OCI-LY3 (cell line): ENCODE measurements around the gene ZNF648.
"Not testable (repeated sequence)": the region's sequence is repeated elsewhere in the genome, so short reads cannot be mapped to it uniquely, and the experiment has no call there.

Source experiments
- H2AFZ ChIP-seq: fragments of 200-600, 300-600 bp; shearing (Covaris generic); 2 replicates; pipeline ENCODE4 v1.6.0; 2014; ENCODE audit warnings: antibody characterized with exemption, low read depth, low read length
- H3K27ac ChIP-seq: fragments of 200-600, 300-600 bp; sonication (generic); 2 replicates; pipeline ENCODE4 v1.5.1; 2014; ENCODE audit warnings: mild to moderate bottlenecking, low read length, moderate library complexity, mixed read lengths
- H3K27me3 ChIP-seq: fragments of 200-600, 300-600 bp; sonication (generic); 2 replicates; pipeline ENCODE4 v1.6.1; 2014; ENCODE audit warnings: low read depth, low read length, mixed read lengths
- H3K36me3 ChIP-seq: fragments of 200-600, 300-600 bp; sonication (generic); replicated peaks from 2 replicates; pipeline ENCODE3; 2014; ENCODE audit warnings: low read depth, low read length, mixed read lengths
- H3K4me1 ChIP-seq: fragments of 300-600, 200-600 bp; sonication (generic); 2 replicates; pipeline ENCODE4 v1.6.1; 2014; ENCODE audit warnings: low read length, mixed read lengths
- H3K4me2 ChIP-seq: fragments of 200-600, 300-600 bp; sonication (generic); 2 replicates; pipeline ENCODE4 v1.6.1; 2014; ENCODE audit warnings: low read length, mixed read lengths
- H3K4me3 ChIP-seq: fragments of 300-600, 200-600 bp; sonication (generic); 2 replicates; pipeline ENCODE4 v1.5.1; 2014; ENCODE audit warnings: antibody characterized with exemption, mild to moderate bottlenecking, low read length, moderate library complexity
- H3K79me2 ChIP-seq: fragments of 300-600, 200-600 bp; shearing (Covaris generic); 2 replicates; pipeline ENCODE4 v1.6.1; 2014; ENCODE audit warnings: mild to moderate bottlenecking, low read length, mixed read lengths
- H3K9ac ChIP-seq: fragments of 300-600, 200-600 bp; shearing (Covaris generic); 2 replicates; pipeline ENCODE4 v1.6.0; 2014; ENCODE audit warnings: mild to moderate bottlenecking, low read length, moderate library complexity
- H3K9me3 ChIP-seq: fragments of 200-600, 300-600 bp; shearing (Covaris generic); 2 replicates; pipeline ENCODE4 v1.6.1; 2014; ENCODE audit warnings: low read length, mixed read lengths; ENCODE audit not compliant: insufficient read depth
- H4K20me1 ChIP-seq: fragments of 200-600, 300-600 bp; sonication (generic); 2 replicates; pipeline ENCODE4 v1.6.1; 2016; ENCODE audit warnings: low read length, mixed read lengths; ENCODE audit not compliant: insufficient read depth
- EZH2phosphoT487 ChIP-seq: fragments of 200-600 bp; shearing (Covaris generic); IDR thresholded peaks from 2 replicates; pipeline ENCODE4 v1.6.1; 2018; ENCODE audit warnings: antibody characterized with exemption, mixed run types, low read depth
- TF ChIP-seq, protein P1 (sequence below): fragments of 200-600, 300-600 bp; sonication (generic); IDR thresholded peaks from 2 replicates; pipeline ENCODE4 v1.5.1; 2014; ENCODE audit warnings: antibody characterized with exemption, low read length, low read depth

ZNF648 gene

DNA sequence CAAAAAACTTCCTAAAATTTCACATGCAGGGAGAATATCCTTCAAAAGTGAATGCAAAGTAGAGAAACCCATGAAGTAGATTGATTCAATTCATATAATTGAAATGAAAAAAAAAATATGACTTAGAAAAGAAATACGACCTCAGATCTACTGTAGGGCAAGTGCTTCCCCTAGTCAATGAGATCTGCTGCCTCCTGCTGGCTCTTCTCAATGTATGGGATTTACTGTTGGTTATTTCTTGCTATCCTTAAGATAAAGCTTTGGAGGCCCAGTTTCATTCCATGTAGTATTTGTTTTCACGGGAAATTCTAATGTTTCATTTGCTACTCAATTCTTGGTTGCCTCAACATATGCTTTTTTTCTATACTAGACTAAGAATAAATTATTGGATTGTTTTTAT, 46.2 kb downstream of the ZNF648 start:
- Histone ChIP-seq H3K27me3 (0 out of 2 replicates have a peak, but pooled peaks cover 14% of the 10 kb centered on the region), H3K27ac (no peak overlapping the region), H4K20me1 (no peaks in the 10 kb centered on the region), H2AFZ (no peak overlapping the region), H3K36me3 (no peaks in the 10 kb centered on the region), H3K4me2 (no peak overlapping the region), H3K9me3 (no peaks in the 10 kb centered on the region), H3K4me1 (no peaks in the 10 kb centered on the region), H3K9ac (no peak overlapping the region), H3K79me2 (no peaks in the 10 kb centered on the region), H3K4me3 (no peak overlapping the region)
- TF ChIP-seq, protein P1, sequence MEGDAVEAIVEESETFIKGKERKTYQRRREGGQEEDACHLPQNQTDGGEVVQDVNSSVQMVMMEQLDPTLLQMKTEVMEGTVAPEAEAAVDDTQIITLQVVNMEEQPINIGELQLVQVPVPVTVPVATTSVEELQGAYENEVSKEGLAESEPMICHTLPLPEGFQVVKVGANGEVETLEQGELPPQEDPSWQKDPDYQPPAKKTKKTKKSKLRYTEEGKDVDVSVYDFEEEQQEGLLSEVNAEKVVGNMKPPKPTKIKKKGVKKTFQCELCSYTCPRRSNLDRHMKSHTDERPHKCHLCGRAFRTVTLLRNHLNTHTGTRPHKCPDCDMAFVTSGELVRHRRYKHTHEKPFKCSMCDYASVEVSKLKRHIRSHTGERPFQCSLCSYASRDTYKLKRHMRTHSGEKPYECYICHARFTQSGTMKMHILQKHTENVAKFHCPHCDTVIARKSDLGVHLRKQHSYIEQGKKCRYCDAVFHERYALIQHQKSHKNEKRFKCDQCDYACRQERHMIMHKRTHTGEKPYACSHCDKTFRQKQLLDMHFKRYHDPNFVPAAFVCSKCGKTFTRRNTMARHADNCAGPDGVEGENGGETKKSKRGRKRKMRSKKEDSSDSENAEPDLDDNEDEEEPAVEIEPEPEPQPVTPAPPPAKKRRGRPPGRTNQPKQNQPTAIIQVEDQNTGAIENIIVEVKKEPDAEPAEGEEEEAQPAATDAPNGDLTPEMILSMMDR: peak; percentile 26; the same call in 1 of the 2 replicates
- no peak for TF ChIP-seq EZH2phosphoT487

DNA sequence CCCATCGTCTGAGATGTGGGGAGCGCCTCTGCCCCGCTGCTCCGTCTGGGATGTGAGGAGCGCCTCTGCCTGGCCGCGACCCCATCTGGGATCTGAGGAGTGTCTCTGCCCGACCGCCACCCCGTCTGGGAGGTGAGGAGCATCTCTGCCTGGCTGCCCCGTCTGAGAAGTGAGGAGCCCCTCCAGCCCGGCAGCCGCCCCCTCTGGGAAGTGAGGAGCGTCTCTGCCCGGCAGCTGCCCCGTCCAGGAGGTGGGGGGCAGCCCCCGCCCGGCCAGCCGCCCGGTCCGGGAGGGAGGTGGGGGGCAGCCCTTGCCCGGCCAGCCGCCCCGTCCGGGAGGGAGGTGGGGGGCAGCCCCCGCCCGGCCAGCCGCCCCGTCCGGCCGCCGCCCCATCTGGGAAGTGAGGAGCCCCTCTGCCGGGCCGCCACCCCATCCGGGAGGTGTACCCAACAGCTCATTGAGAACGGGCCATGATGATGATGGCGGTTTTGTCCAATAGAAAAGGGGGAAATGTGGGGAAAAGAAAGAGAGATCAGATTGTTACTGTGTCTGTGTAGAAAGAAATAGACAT, 50.6 kb downstream of the ZNF648 start:
- not testable (repeated sequence) for H3K27ac ChIP-seq, H3K4me2 ChIP-seq

DNA sequence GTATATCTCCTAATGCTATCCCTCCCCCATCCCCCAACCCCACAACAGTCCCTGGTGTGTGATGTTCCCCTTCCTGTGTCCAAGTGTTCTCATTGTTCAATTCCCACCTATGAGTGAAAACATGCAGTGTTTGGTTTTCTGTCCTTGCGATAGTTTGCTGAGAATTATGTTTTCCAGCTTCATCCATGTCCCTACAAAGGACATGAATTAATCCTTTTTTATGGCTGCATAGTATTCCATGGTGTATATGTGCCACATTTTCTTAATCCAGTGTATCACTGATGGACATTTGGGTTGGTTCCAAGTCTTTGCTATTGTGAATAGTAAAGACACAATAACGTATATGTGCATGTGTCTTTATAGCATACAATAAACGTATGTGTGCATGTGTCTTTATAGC, 56.1 kb downstream of the ZNF648 start:
- not testable (repeated sequence) for H3K9me3 ChIP-seq, H3K27ac ChIP-seq, H3K4me3 ChIP-seq, H4K20me1 ChIP-seq, H3K79me2 ChIP-seq, H3K36me3 ChIP-seq, H3K4me2 ChIP-seq, H3K9ac ChIP-seq, H3K4me1 ChIP-seq, H2AFZ ChIP-seq
- H3K27me3 ChIP-seq: peaks cover 12% of the 10 kb centered on the region

More for the DNA sequence above, 50.6 kb downstream of the ZNF648 start:
- H4K20me1 ChIP-seq, H3K4me3 ChIP-seq, H3K9me3 ChIP-seq, H3K4me1 ChIP-seq, H3K9ac ChIP-seq, H3K36me3 ChIP-seq, H3K79me2 ChIP-seq, H2AFZ ChIP-seq, H3K27me3 ChIP-seq: not testable (repeated sequence)

DNA sequence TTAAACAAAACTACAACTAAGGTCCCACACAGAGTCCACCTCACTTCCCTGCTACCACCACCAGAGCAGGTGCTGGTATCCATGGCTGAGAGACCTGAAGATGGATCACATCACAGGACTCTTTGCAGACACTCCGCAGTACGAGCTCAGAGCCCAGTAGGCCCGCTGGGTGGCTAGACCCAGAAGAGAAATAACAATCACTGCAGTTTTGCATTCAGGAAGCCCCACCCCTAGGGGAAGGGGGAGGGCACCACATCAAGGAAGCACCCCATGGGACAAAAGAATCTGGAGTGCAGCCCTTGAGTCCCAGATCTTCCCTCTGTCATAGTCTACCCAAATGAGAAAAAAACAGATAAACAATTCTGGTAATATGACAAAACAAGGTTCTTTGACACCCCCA, 56.9 kb downstream of the ZNF648 start:
- Histone ChIP-seq H3K36me3 (no peaks in the 10 kb centered on the region), H3K27me3 (peaks cover 18% of the 10 kb centered on the region), H2AFZ (no peak overlapping the region), H4K20me1 (no peaks in the 10 kb centered on the region), H3K4me3 (no peak overlapping the region), H3K4me2 (no peak overlapping the region), H3K9me3 (no peaks in the 10 kb centered on the region), H3K9ac (no peak overlapping the region), H3K4me1 (no peaks in the 10 kb centered on the region), H3K79me2 (no peaks in the 10 kb centered on the region), H3K27ac (no peak overlapping the region)
- TF ChIP-seq, protein P1: no peak
